Hepatocyte (in vitro differentiated cells): ENCODE measurements around the gene RPL36A. TPM values are rescaled to one million over a fixed set of nuclear protein-coding genes. Genes with fewer than 3 reads are reported as not detected.

ENCODE experiments used
- DNase-seq: peaks from one replicate; pipeline ENCODE4 v3.0.0-alpha.2; 2016; ENCODE audit warnings: low spot score
- H2AFZ ChIP-seq: fragments of 200-600 bp; sonication (generic); 2 replicates; pipeline ENCODE4 v1.6.0; 2016; ENCODE audit warnings: antibody characterized with exemption, mild to moderate bottlenecking
- H3K27ac ChIP-seq: fragments of 200-600 bp; sonication (generic); 2 replicates; pipeline ENCODE4 v1.5.1; 2016; ENCODE audit warnings: mild to moderate bottlenecking
- H3K27me3 ChIP-seq: fragments of 200-600 bp; sonication (generic); 2 replicates; pipeline ENCODE4 v1.6.1; 2016
- H3K36me3 ChIP-seq: fragments of 200-600 bp; sonication (generic); replicated peaks from 2 replicates; pipeline ENCODE4 v1.5.1; 2016; ENCODE audit warnings: low read depth; ENCODE audit not compliant: insufficient read depth
- H3K4me1 ChIP-seq: fragments of 200-600 bp; sonication (generic); 2 replicates; pipeline ENCODE4 v1.5.1; 2016; ENCODE audit warnings: mild to moderate bottlenecking, moderate library complexity; ENCODE audit not compliant: insufficient read depth
- H3K4me2 ChIP-seq: fragments of 200-600 bp; sonication (generic); 2 replicates; pipeline ENCODE4 v1.6.0; 2016
- H3K4me3 ChIP-seq: fragments of 200-600 bp; sonication (generic); 2 replicates; pipeline ENCODE4 v1.5.1; 2016; ENCODE audit warnings: mild to moderate bottlenecking
- H3K79me2 ChIP-seq: fragments of 200-600 bp; sonication (generic); 2 replicates; pipeline ENCODE4 v1.6.0; 2017; ENCODE audit warnings: mild to moderate bottlenecking
- H3K9me2 ChIP-seq: fragments of 200-600 bp; sonication (generic); replicated peaks from 2 replicates; pipeline ENCODE4 v1.6.0; 2017; ENCODE audit warnings: mild to moderate bottlenecking; ENCODE audit not compliant: insufficient read depth
- H3K9me3 ChIP-seq: fragments of 200-600 bp; sonication (generic); 2 replicates; pipeline ENCODE4 v1.5.1; 2016; ENCODE audit warnings: low read depth, mild to moderate bottlenecking
- H4K20me1 ChIP-seq: fragments of 200-600 bp; sonication (generic); 2 replicates; pipeline ENCODE4 v1.6.0; 2016; ENCODE audit warnings: mild to moderate bottlenecking; ENCODE audit not compliant: insufficient read depth, poor library complexity, severe bottlenecking
- CTCF ChIP-seq: fragments of 200-600 bp; sonication (generic); IDR thresholded peaks from 2 replicates; pipeline ENCODE4 v1.5.1; 2016; ENCODE audit warnings: antibody characterized with exemption, mild to moderate bottlenecking; ENCODE audit not compliant: poor library complexity
- EZH2 ChIP-seq: fragments of 200-600 bp; sonication (generic); IDR thresholded peaks from 2 replicates; pipeline ENCODE4 v1.6.1; 2016; ENCODE audit warnings: antibody characterized with exemption, mild to moderate bottlenecking, borderline replicate concordance
- EZH2phosphoT487 ChIP-seq: fragments of 200-600 bp; sonication (generic); IDR thresholded peaks from one replicate; pipeline ENCODE4 v1.6.1; 2018; ENCODE audit warnings: antibody characterized with exemption, mild to moderate bottlenecking, low read depth, moderate library complexity; ENCODE audit not compliant: unreplicated experiment, severe bottlenecking
- WGBS: methylation state at CpG from one replicate; pipeline ENCODE4 v1.1.6; 2016; ENCODE audit warnings: low lambda C conversion rate; ENCODE audit errors: missing lambda C conversion rate; 5-methylcytosine and 5-hydroxymethylcytosine counted together
- polyA plus RNA-seq: library from polyadenylated mRNA; unstranded; fragments of >200 nt; fragmentation: Nextera tagmentation; extraction: Ambion mirVana; gene quantifications from 2 replicates; pipeline ENCODE4 v1.2.1, GENCODE V29; 2016
- total RNA-seq: library from RNA; depleted of rRNA; stranded (reverse); fragments of >200 nt; gene quantifications from 2 replicates; pipeline ENCODE4 v1.2.3, GENCODE V29; 2014

RPL36A gene
- total and polyA plus RNA-seq, 2 experiments from 2014 or later = 245 to 2,118 TPM

- H3K9me3 ChIP-seq = no peaks in the 10 kb centered on the region
- no peak overlapping the region for H3K27ac ChIP-seq
- no peak overlapping the region for H3K4me3 ChIP-seq
- H4K20me1 ChIP-seq = no peaks in the 10 kb centered on the region
- peaks cover 6% of the 10 kb centered on the region for H3K79me2 ChIP-seq
- no peaks in the 10 kb centered on the region for H3K9me2 ChIP-seq
- WGBS = 85% methylated on average over 3 of the region's 3 CpGs
- no peak overlapping the region for H2AFZ ChIP-seq
- H3K36me3 ChIP-seq = no peaks in the 10 kb centered on the region
- no peak for DNase-seq
- no peak overlapping the region for H3K4me2 ChIP-seq
- TF ChIP-seq CTCF = no peak
- TF ChIP-seq EZH2 = no peak
- TF ChIP-seq EZH2phosphoT487 = no peak
- H3K27me3 ChIP-seq = no peaks in the 10 kb centered on the region
- H3K4me1 ChIP-seq = no peaks in the 10 kb centered on the region
These were observed 2.2 kb upstream of the RPL36A start for GRCh38 chrX:101388604-101389003.

DNA sequence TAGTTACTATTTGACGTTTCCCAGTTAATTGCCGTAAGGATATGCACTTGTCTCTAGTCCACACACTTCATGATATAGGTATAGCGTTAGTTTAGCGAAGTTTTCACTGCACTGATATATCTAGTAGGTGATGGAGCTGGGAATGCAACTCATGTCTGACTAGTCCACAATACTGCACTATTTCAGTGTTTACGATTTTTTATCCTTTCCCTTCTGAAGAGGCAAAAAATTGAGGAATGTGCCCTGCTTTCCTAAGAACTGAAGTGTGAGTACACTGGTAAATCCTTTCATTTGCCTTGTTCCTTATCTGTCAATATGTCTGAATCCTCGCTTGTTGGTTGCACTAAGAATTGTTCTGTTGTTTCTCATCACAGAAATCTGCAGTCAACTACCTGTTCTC, 1.0 kb downstream of the RPL36A start:
- TF ChIP-seq EZH2phosphoT487 (no peak), EZH2 (no peak), CTCF (no peak)
- no peaks in the 10 kb centered on the region for H3K9me3 ChIP-seq
- peak overlapping the region; percentile 48 for H3K4me3 ChIP-seq
- no peaks in the 10 kb centered on the region for H3K36me3 ChIP-seq
- H4K20me1 ChIP-seq = no peaks in the 10 kb centered on the region
- no peak for DNase-seq
- no peak overlapping the region for H2AFZ ChIP-seq
- H3K79me2 ChIP-seq = peaks cover 6% of the 10 kb centered on the region
- H3K9me2 ChIP-seq = no peaks in the 10 kb centered on the region
- peak overlapping the region; percentile 89 for H3K27ac ChIP-seq
- peak overlapping the region; percentile 85 for H3K4me2 ChIP-seq
- WGBS = 50% methylated on average over 6 of the region's 6 CpGs
- no peaks in the 10 kb centered on the region for H3K4me1 ChIP-seq
- no peaks in the 10 kb centered on the region for H3K27me3 ChIP-seq

DNA sequence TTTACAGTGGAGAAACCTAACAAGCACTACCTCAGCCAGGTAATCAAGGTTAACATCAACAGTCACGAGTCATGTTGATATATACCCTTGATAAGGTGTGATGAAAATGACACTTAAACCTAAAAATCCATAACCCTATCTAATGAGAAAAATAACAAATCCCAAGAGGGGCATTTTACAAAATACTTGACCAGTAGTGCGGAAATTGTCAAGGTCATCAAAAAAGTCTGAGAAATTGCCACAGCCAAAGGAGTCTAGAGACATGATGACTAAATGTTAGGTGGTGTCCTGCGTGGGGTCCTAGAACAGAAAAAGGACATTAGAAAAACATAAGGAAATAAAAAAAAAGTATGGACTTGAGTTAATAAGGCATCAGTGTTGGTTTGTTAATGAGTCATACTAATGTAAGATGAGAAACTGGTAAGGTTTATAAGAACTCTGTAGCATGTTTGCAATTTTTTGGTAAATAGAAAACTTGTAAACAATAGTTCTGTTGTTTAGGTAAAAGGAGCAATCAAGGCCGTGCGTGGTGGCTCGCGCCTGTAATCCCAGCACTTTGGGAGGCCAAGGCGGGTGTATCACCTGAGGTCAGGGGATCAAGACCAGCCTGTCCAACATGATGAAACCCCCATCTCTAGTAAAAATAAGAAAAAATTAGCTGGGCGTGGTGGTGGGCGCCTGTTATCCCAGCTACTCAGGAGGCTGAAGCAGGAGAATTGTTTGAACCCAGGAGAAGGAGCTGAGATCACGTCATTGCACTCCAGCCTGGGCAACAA, 2.9 kb downstream of the RPL36A start:
- no peaks in the 10 kb centered on the region for H3K9me2 ChIP-seq
- WGBS = 79% methylated on average over 11 of the region's 11 CpGs
- H3K79me2 ChIP-seq = peaks cover 6% of the 10 kb centered on the region
- no peaks in the 10 kb centered on the region for H3K9me3 ChIP-seq
- H3K36me3 ChIP-seq = no peaks in the 10 kb centered on the region
- H3K27ac ChIP-seq = peak overlapping the region; percentile 61
- H4K20me1 ChIP-seq = no peaks in the 10 kb centered on the region
- no peak overlapping the region for H3K4me3 ChIP-seq
- DNase-seq = no peak
- no peaks in the 10 kb centered on the region for H3K27me3 ChIP-seq
- TF ChIP-seq EZH2phosphoT487 (no peak), CTCF (no peak), EZH2 (no peak)
- no peaks in the 10 kb centered on the region for H3K4me1 ChIP-seq
- H2AFZ ChIP-seq = no peak overlapping the region
- no peak overlapping the region for H3K4me2 ChIP-seq
